Hepatocyte (in vitro differentiated cells): ENCODE measurements around the gene ADGRD1.

Experiments used
- EZH2 ChIP-seq: fragments of 200-600 bp; sonication (generic); IDR thresholded peaks from 2 replicates; pipeline ENCODE4 v1.6.1; 2016; ENCODE audit warnings: antibody characterized with exemption, mild to moderate bottlenecking, borderline replicate concordance
- EZH2phosphoT487 ChIP-seq: fragments of 200-600 bp; sonication (generic); IDR thresholded peaks from one replicate; pipeline ENCODE4 v1.6.1; 2018; ENCODE audit warnings: antibody characterized with exemption, mild to moderate bottlenecking, low read depth, moderate library complexity; ENCODE audit not compliant: unreplicated experiment, severe bottlenecking
- TF ChIP-seq, protein P1 (sequence below): fragments of 200-600 bp; sonication (generic); IDR thresholded peaks from 2 replicates; pipeline ENCODE4 v1.5.1; 2016; ENCODE audit warnings: antibody characterized with exemption, mild to moderate bottlenecking; ENCODE audit not compliant: poor library complexity

DNA sequence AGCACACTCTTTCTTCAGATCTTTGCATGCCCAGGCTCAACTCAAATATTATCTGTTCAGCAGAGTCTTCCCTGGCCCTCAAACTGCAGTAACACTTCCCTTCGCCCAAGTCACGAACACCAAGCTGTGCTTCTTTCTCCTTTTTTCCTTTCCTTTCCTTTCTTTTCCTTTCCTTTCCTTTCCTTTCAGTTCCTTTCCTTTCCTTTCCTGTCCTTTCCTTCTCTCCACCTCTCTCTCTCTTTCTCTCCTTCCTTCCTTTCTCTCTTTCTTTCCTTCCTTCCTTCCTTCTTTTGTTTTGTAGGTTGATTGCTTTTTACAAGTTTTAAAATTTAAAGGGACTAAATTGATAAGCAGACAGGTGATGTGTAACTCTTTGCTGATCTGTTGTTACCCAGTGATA, 19.0 kb upstream of the ADGRD1 start:
- TF ChIP-seq, protein P1, sequence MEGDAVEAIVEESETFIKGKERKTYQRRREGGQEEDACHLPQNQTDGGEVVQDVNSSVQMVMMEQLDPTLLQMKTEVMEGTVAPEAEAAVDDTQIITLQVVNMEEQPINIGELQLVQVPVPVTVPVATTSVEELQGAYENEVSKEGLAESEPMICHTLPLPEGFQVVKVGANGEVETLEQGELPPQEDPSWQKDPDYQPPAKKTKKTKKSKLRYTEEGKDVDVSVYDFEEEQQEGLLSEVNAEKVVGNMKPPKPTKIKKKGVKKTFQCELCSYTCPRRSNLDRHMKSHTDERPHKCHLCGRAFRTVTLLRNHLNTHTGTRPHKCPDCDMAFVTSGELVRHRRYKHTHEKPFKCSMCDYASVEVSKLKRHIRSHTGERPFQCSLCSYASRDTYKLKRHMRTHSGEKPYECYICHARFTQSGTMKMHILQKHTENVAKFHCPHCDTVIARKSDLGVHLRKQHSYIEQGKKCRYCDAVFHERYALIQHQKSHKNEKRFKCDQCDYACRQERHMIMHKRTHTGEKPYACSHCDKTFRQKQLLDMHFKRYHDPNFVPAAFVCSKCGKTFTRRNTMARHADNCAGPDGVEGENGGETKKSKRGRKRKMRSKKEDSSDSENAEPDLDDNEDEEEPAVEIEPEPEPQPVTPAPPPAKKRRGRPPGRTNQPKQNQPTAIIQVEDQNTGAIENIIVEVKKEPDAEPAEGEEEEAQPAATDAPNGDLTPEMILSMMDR, result no peak
- no peak for TF ChIP-seq EZH2
- no peak for TF ChIP-seq EZH2phosphoT487
